ENCODE measurements around the gene PTPN21.

Gene PTPN21

GRCh38 chr14:88500611-88501010 lies 54.2 kb downstream of the PTPN21 start:
- no peaks in the 10 kb centered on the region for H3K4me1 ChIP-seq (ENCODE audit: insufficient read depth, low read length)
- peaks cover 67% of the 10 kb centered on the region for H3K36me3 ChIP-seq (ENCODE audit: insufficient read depth, low read depth, low read length)
- H3K9ac ChIP-seq (ENCODE audit: low read depth, low read length), result no peak overlapping the region
- no peaks in the 10 kb centered on the region for H3K27me3 ChIP-seq (ENCODE audit: insufficient read depth, low read length)
- no peak overlapping the region for H3K27ac ChIP-seq (ENCODE audit: low read length)
- H3K4me3 ChIP-seq (ENCODE audit: low read length), result no peak overlapping the region
- no peaks in the 10 kb centered on the region for H3K9me3 ChIP-seq (ENCODE audit: insufficient read depth, low read depth, low read length)

- H3K4me3 ChIP-seq (ENCODE audit: low read length), result no peak overlapping the region
- no peak overlapping the region for H3K9ac ChIP-seq (ENCODE audit: low read depth, low read length)
- no peaks in the 10 kb centered on the region for H3K9me3 ChIP-seq (ENCODE audit: insufficient read depth, low read depth, low read length)
- no peak overlapping the region for H3K27ac ChIP-seq (ENCODE audit: low read length)
- no peaks in the 10 kb centered on the region for H3K27me3 ChIP-seq (ENCODE audit: insufficient read depth, low read length)
- no peaks in the 10 kb centered on the region for H3K4me1 ChIP-seq (ENCODE audit: insufficient read depth, low read length)
- peaks cover 63% of the 10 kb centered on the region for H3K36me3 ChIP-seq (ENCODE audit: insufficient read depth, low read depth, low read length)
Measured at GRCh38 chr14:88499225-88499624, 55.6 kb downstream of the PTPN21 start.

- no peak overlapping the region for H3K4me3 ChIP-seq (ENCODE audit: low read length)
- peaks cover 50% of the 10 kb centered on the region for H3K36me3 ChIP-seq (ENCODE audit: insufficient read depth, low read depth, low read length)
- no peaks in the 10 kb centered on the region for H3K27me3 ChIP-seq (ENCODE audit: insufficient read depth, low read length)
- no peak overlapping the region for H3K27ac ChIP-seq (ENCODE audit: low read length)
- no peak overlapping the region for H3K9ac ChIP-seq (ENCODE audit: low read depth, low read length)
- no peaks in the 10 kb centered on the region for H3K9me3 ChIP-seq (ENCODE audit: insufficient read depth, low read depth, low read length)
- no peaks in the 10 kb centered on the region; the same call in 1 of the 2 replicates for H3K4me1 ChIP-seq (ENCODE audit: insufficient read depth, low read length)
Measured at GRCh38 chr14:88496414-88496813, 58.4 kb downstream of the PTPN21 start.

GRCh38 chr14:88493392-88494185 lies 61.2 kb downstream of the PTPN21 start:
- Histone ChIP-seq H3K36me3 (ENCODE audit: insufficient read depth, low read depth, low read length) (peaks cover 26% of the 10 kb centered on the region), H3K4me3 (ENCODE audit: low read length) (no peak overlapping the region), H3K9me3 (ENCODE audit: insufficient read depth, low read depth, low read length) (no peaks in the 10 kb centered on the region), H3K9ac (ENCODE audit: low read depth, low read length) (no peak overlapping the region), H3K27me3 (ENCODE audit: insufficient read depth, low read length) (no peaks in the 10 kb centered on the region), H3K4me1 (ENCODE audit: insufficient read depth, low read length) (no peaks in the 10 kb centered on the region; the same call in 1 of the 2 replicates), H3K27ac (ENCODE audit: low read length) (no peak overlapping the region)

GRCh38 chr14:88492272-88493089 lies 62.3 kb downstream of the PTPN21 start:
- no peaks in the 10 kb centered on the region for H3K27me3 ChIP-seq (ENCODE audit: insufficient read depth, low read length)
- no peaks in the 10 kb centered on the region; the same call in 1 of the 2 replicates for H3K4me1 ChIP-seq (ENCODE audit: insufficient read depth, low read length)
- H3K9me3 ChIP-seq (ENCODE audit: insufficient read depth, low read depth, low read length), result no peaks in the 10 kb centered on the region
- H3K9ac ChIP-seq (ENCODE audit: low read depth, low read length), result no peak overlapping the region
- H3K27ac ChIP-seq (ENCODE audit: low read length), result no peak overlapping the region
- H3K4me3 ChIP-seq (ENCODE audit: low read length), result no peak overlapping the region
- peaks cover 23% of the 10 kb centered on the region for H3K36me3 ChIP-seq (ENCODE audit: insufficient read depth, low read depth, low read length)

- no peak overlapping the region for H3K4me3 ChIP-seq (ENCODE audit: low read length)
- H3K4me1 ChIP-seq (ENCODE audit: insufficient read depth, low read length), result no peaks in the 10 kb centered on the region; the same call in 1 of the 2 replicates
- no peak overlapping the region for H3K27ac ChIP-seq (ENCODE audit: low read length)
- H3K9me3 ChIP-seq (ENCODE audit: insufficient read depth, low read depth, low read length), result no peaks in the 10 kb centered on the region
- peaks cover 7% of the 10 kb centered on the region; the same call in 1 of the 2 replicates for H3K36me3 ChIP-seq (ENCODE audit: insufficient read depth, low read depth, low read length)
- no peaks in the 10 kb centered on the region for H3K27me3 ChIP-seq (ENCODE audit: insufficient read depth, low read length)
- H3K9ac ChIP-seq (ENCODE audit: low read depth, low read length), result no peak overlapping the region
Measured at GRCh38 chr14:88490168-88490567, 64.6 kb downstream of the PTPN21 start.

GRCh38 chr14:88488897-88489296 lies 65.9 kb downstream of the PTPN21 start:
- Histone ChIP-seq H3K4me3 (ENCODE audit: low read length) (no peak overlapping the region), H3K9me3 (ENCODE audit: insufficient read depth, low read depth, low read length) (no peaks in the 10 kb centered on the region), H3K27ac (ENCODE audit: low read length) (no peak overlapping the region), H3K36me3 (ENCODE audit: insufficient read depth, low read depth, low read length) (peaks cover 7% of the 10 kb centered on the region; the same call in 1 of the 2 replicates), H3K27me3 (ENCODE audit: insufficient read depth, low read length) (no peaks in the 10 kb centered on the region), H3K4me1 (ENCODE audit: insufficient read depth, low read length) (peaks cover 8% of the 10 kb centered on the region; the same call in 1 of the 2 replicates), H3K9ac (ENCODE audit: low read depth, low read length) (no peak overlapping the region)

- Histone ChIP-seq H3K4me1 (ENCODE audit: insufficient read depth, low read length) (peaks cover 14% of the 10 kb centered on the region; the same call in 1 of the 2 replicates), H3K9me3 (ENCODE audit: insufficient read depth, low read depth, low read length) (no peaks in the 10 kb centered on the region), H3K4me3 (ENCODE audit: low read length) (no peak overlapping the region), H3K36me3 (ENCODE audit: insufficient read depth, low read depth, low read length) (peaks cover 3% of the 10 kb centered on the region; the same call in 1 of the 2 replicates), H3K9ac (ENCODE audit: low read depth, low read length) (no peak overlapping the region), H3K27ac (ENCODE audit: low read length) (no peak overlapping the region), H3K27me3 (ENCODE audit: insufficient read depth, low read length) (no peaks in the 10 kb centered on the region)
Measured at GRCh38 chr14:88488081-88488480, 66.7 kb downstream of the PTPN21 start.

GRCh38 chr14:88482524-88482923 lies 72.3 kb downstream of the PTPN21 start:
- H3K27me3 ChIP-seq (ENCODE audit: insufficient read depth, low read length), result no peaks in the 10 kb centered on the region
- peaks cover 14% of the 10 kb centered on the region; the same call in 1 of the 2 replicates for H3K4me1 ChIP-seq (ENCODE audit: insufficient read depth, low read length)
- peaks cover 32% of the 10 kb centered on the region for H3K36me3 ChIP-seq (ENCODE audit: insufficient read depth, low read depth, low read length)
- H3K4me3 ChIP-seq (ENCODE audit: low read length), result no peak overlapping the region
- H3K9me3 ChIP-seq (ENCODE audit: insufficient read depth, low read depth, low read length), result no peaks in the 10 kb centered on the region
- no peak overlapping the region; the same call in 1 of the 2 replicates for H3K9ac ChIP-seq (ENCODE audit: low read depth, low read length)
- no peak overlapping the region for H3K27ac ChIP-seq (ENCODE audit: low read length)

- peaks cover 14% of the 10 kb centered on the region; the same call in 1 of the 2 replicates for H3K4me1 ChIP-seq (ENCODE audit: insufficient read depth, low read length)
- no peaks in the 10 kb centered on the region for H3K9me3 ChIP-seq (ENCODE audit: insufficient read depth, low read depth, low read length)
- H3K27ac ChIP-seq (ENCODE audit: low read length), result no peak overlapping the region
- no peak overlapping the region; the same call in 1 of the 2 replicates for H3K9ac ChIP-seq (ENCODE audit: low read depth, low read length)
- H3K4me3 ChIP-seq (ENCODE audit: low read length), result no peak overlapping the region
- H3K27me3 ChIP-seq (ENCODE audit: insufficient read depth, low read length), result no peaks in the 10 kb centered on the region
- peaks cover 37% of the 10 kb centered on the region for H3K36me3 ChIP-seq (ENCODE audit: insufficient read depth, low read depth, low read length)
Measured at GRCh38 chr14:88481794-88482193, 73.0 kb downstream of the PTPN21 start.

GRCh38 chr14:88481059-88481458 lies 73.7 kb downstream of the PTPN21 start:
- Histone ChIP-seq H3K27ac (ENCODE audit: low read length) (no peak overlapping the region), H3K4me3 (ENCODE audit: low read length) (no peak overlapping the region), H3K27me3 (ENCODE audit: insufficient read depth, low read length) (no peaks in the 10 kb centered on the region), H3K36me3 (ENCODE audit: insufficient read depth, low read depth, low read length) (peaks cover 42% of the 10 kb centered on the region), H3K9me3 (ENCODE audit: insufficient read depth, low read depth, low read length) (no peaks in the 10 kb centered on the region), H3K9ac (ENCODE audit: low read depth, low read length) (no peak overlapping the region; the same call in 1 of the 2 replicates), H3K4me1 (ENCODE audit: insufficient read depth, low read length) (peaks cover 21% of the 10 kb centered on the region)
